Measurements from ENCODE around the gene SCMH1.
"Not testable (repeated sequence)": the region's sequence is repeated elsewhere in the genome, so short reads cannot be mapped to it uniquely, and the experiment has no call there.

The SCMH1 gene

GRCh38 chr1:41200728-41201127, 41.4 kb downstream of the SCMH1 start:
- no peak for DNase-seq

- DNase-seq = no peak
Measured at GRCh38 chr1:41199375-41199774, 42.7 kb downstream of the SCMH1 start.

- DNase-seq = no peak
Measured at GRCh38 chr1:41192456-41193178, 49.5 kb downstream of the SCMH1 start.

- no peak for DNase-seq
Measured at GRCh38 chr1:41184446-41184845, 57.7 kb downstream of the SCMH1 start.

GRCh38 chr1:41178230-41178629, 63.9 kb downstream of the SCMH1 start:
- DNase-seq = not testable (repeated sequence)

GRCh38 chr1:41175546-41175945, 66.6 kb downstream of the SCMH1 start:
- DNase-seq = no peak

- no peak for DNase-seq
Measured at GRCh38 chr1:41174170-41174569, 67.9 kb downstream of the SCMH1 start.

- no peak for DNase-seq
Measured at GRCh38 chr1:41173651-41174050, 68.5 kb downstream of the SCMH1 start.

GRCh38 chr1:41171266-41171874, 70.7 kb downstream of the SCMH1 start:
- DNase-seq = no peak

GRCh38 chr1:41169799-41170180, 72.3 kb downstream of the SCMH1 start:
- DNase-seq = no peak

- DNase-seq = no peak
Measured at GRCh38 chr1:41169066-41169798, 72.9 kb downstream of the SCMH1 start.

- DNase-seq = no peak
Measured at GRCh38 chr1:41167667-41168066, 74.4 kb downstream of the SCMH1 start.

GRCh38 chr1:41164727-41165126, 77.4 kb downstream of the SCMH1 start:
- DNase-seq = no peak

GRCh38 chr1:41162441-41162840, 79.7 kb downstream of the SCMH1 start:
- no peak for DNase-seq

GRCh38 chr1:41161846-41162245, 80.3 kb downstream of the SCMH1 start:
- DNase-seq = no peak

- DNase-seq = no peak
Measured at GRCh38 chr1:41160498-41161110, 81.5 kb downstream of the SCMH1 start.

- no peak for DNase-seq
Measured at GRCh38 chr1:41158966-41159365, 83.1 kb downstream of the SCMH1 start.

- DNase-seq = no peak
Measured at GRCh38 chr1:41158147-41158875, 83.8 kb downstream of the SCMH1 start.

GRCh38 chr1:41155105-41155504, 87.0 kb downstream of the SCMH1 start:
- DNase-seq = no peak

GRCh38 chr1:41153750-41154274, 88.3 kb downstream of the SCMH1 start:
- DNase-seq = no peak

GRCh38 chr1:41152622-41153044, 89.5 kb downstream of the SCMH1 start:
- DNase-seq = no peak

- no peak for DNase-seq
Measured at GRCh38 chr1:41151846-41152245, 90.3 kb downstream of the SCMH1 start.

- no peak for DNase-seq
Measured at GRCh38 chr1:41149570-41149969, 92.5 kb downstream of the SCMH1 start.

Measured in GDM1 (cell line).